WTC11 (cell line): ENCODE data around the gene C10orf90. TPM values are rescaled to one million over a fixed set of nuclear protein-coding genes. Genes with fewer than 3 reads are reported as not detected.

ENCODE experiments used
- ATAC-seq: fragments of 200-7000 bp; cut with Tn5 transposase; 2 replicates; pipeline ENCODE4 v1.10.0; 2021; ENCODE audit warnings: mild to moderate bottlenecking, moderate library complexity
- CTCF ChIA-PET: fragments of 300-600 bp; sonication (Branson Sonifier 250); formaldehyde crosslinking; loops from one replicate; lab custom pipeline; 2021; ENCODE audit warnings: antibody characterized with exemption; lab: Charles Lee
- POLR2A ChIA-PET: fragments of 350-600 bp; sonication (Branson Sonifier 250); formaldehyde crosslinking; loops from one replicate; lab custom pipeline; 2021; ENCODE audit warnings: antibody characterized with exemption; lab: Charles Lee
- DNase-seq: peaks from one replicate; pipeline ENCODE4 v3.0.0; 2021; ENCODE audit warnings: low spot score
- H3K27ac Mint-ChIP-seq: 2 replicates; pipeline ENCODE4 v1.8.0; 2021; ENCODE audit warnings: mixed read lengths
- H3K27me3 Mint-ChIP-seq: 2 replicates; pipeline ENCODE4 v1.8.0; 2021; ENCODE audit warnings: low read depth, mild to moderate bottlenecking, moderate library complexity, mixed read lengths
- H3K36me3 Mint-ChIP-seq: 2 replicates; pipeline ENCODE4 v1.8.0; 2021; ENCODE audit warnings: mixed read lengths
- H3K4me1 Mint-ChIP-seq: 2 replicates; pipeline ENCODE4 v1.8.0; 2022; ENCODE audit warnings: mixed read lengths
- H3K4me3 Mint-ChIP-seq: 2 replicates; pipeline ENCODE4 v1.8.0; 2021; ENCODE audit warnings: mild to moderate bottlenecking, moderate library complexity, mixed read lengths
- H3K9me3 Mint-ChIP-seq: 2 replicates; pipeline ENCODE4 v1.8.0; 2021; ENCODE audit warnings: mixed read lengths
- CTCF ChIP-seq: fragments of 200-600 bp; IDR thresholded peaks from 2 replicates; pipeline ENCODE4 v1.8.0; 2022; ENCODE audit warnings: antibody characterized with exemption
- EMX1 ChIP-seq: fragments of 250-450 bp; sonication (Bioruptor Pico); IDR thresholded peaks from 2 replicates; pipeline ENCODE4 v1.8.0; 2021; ENCODE audit warnings: mild to moderate bottlenecking
- GTF2I ChIP-seq: fragments of 250-450 bp; sonication (Bioruptor Pico); conservative IDR thresholded peaks from 2 replicates; pipeline ENCODE4 v1.4.0; 2021; ENCODE audit warnings: mild to moderate bottlenecking
- NFATC4 ChIP-seq: fragments of 250-450 bp; sonication (Bioruptor Pico); IDR thresholded peaks from 2 replicates; pipeline ENCODE4 v1.9.0; 2021; ENCODE audit warnings: mild to moderate bottlenecking
- NFE2L1 ChIP-seq: sonication (generic); formaldehyde crosslinking; IDR thresholded peaks from 2 replicates; pipeline ENCODE4 v1.8.1; 2023; ENCODE audit warnings: missing genetic modification reagents
- NR2C2 ChIP-seq: sonication (generic); formaldehyde crosslinking; IDR thresholded peaks from 2 replicates; pipeline ENCODE4 v1.8.0; 2022; ENCODE audit warnings: mild to moderate bottlenecking, missing genetic modification reagents
- NR3C1 ChIP-seq: sonication (generic); formaldehyde crosslinking; conservative IDR thresholded peaks from 2 replicates; pipeline ENCODE4 v1.8.1; 2023; ENCODE audit warnings: low read depth, mild to moderate bottlenecking, missing genetic modification reagents
- OVOL2 ChIP-seq: fragments of 250-450 bp; sonication (Bioruptor Pico); IDR thresholded peaks from 2 replicates; pipeline ENCODE4 v1.9.0; 2021; ENCODE audit warnings: mild to moderate bottlenecking, borderline replicate concordance
- SP1 ChIP-seq: sonication (generic); formaldehyde crosslinking; conservative IDR thresholded peaks from 2 replicates; pipeline ENCODE4 v1.8.1; 2022; ENCODE audit warnings: missing genetic modification reagents
- TEAD4 ChIP-seq: sonication (generic); formaldehyde crosslinking; IDR thresholded peaks from 2 replicates; pipeline ENCODE4 v1.8.0; 2022; ENCODE audit warnings: mild to moderate bottlenecking, missing genetic modification reagents
- ZBTB21 ChIP-seq: sonication (generic); formaldehyde crosslinking; IDR thresholded peaks from 2 replicates; pipeline ENCODE4 v1.8.1; 2023; ENCODE audit warnings: mild to moderate bottlenecking, missing genetic modification reagents, borderline replicate concordance
- ZNF121 ChIP-seq: sonication (generic); formaldehyde crosslinking; IDR thresholded peaks from 2 replicates; pipeline ENCODE4 v1.8.0; 2023; ENCODE audit warnings: missing genetic modification reagents
- ZNF263 ChIP-seq: sonication (generic); formaldehyde crosslinking; IDR thresholded peaks from 2 replicates; pipeline ENCODE4 v1.8.1; 2022; ENCODE audit warnings: low read depth, mild to moderate bottlenecking, moderate library complexity, missing genetic modification reagents
- ZNF317 ChIP-seq: sonication (generic); formaldehyde crosslinking; IDR thresholded peaks from 2 replicates; pipeline ENCODE4 v1.8.1; 2023; ENCODE audit warnings: low read depth, mild to moderate bottlenecking, moderate library complexity, missing genetic modification reagents, borderline replicate concordance
- ZNF396 ChIP-seq: fragments of 250-450 bp; sonication (Bioruptor Pico); IDR thresholded peaks from 2 replicates; pipeline ENCODE4 v1.8.0; 2021; ENCODE audit warnings: mild to moderate bottlenecking, moderate library complexity, borderline replicate concordance
- ZNF423 ChIP-seq: fragments of 250-450 bp; sonication (Bioruptor Pico); IDR thresholded peaks from 2 replicates; pipeline ENCODE4 v2.1.2; 2022; ENCODE audit warnings: mild to moderate bottlenecking, moderate library complexity
- ZNF425 ChIP-seq: fragments of 250-450 bp; sonication (Bioruptor Pico); conservative IDR thresholded peaks from 2 replicates; pipeline ENCODE4 v1.9.0; 2021; ENCODE audit warnings: mild to moderate bottlenecking
- ZNF532 ChIP-seq: fragments of 250-450 bp; sonication (Bioruptor Pico); IDR thresholded peaks from 2 replicates; pipeline ENCODE4 v1.9.0; 2021; ENCODE audit warnings: mild to moderate bottlenecking, borderline replicate concordance
- ZSCAN18 ChIP-seq: fragments of 250-450 bp; sonication (Bioruptor Pico); IDR thresholded peaks from 2 replicates; pipeline ENCODE4 v2.1.2; 2022; ENCODE audit warnings: mild to moderate bottlenecking, moderate library complexity
- total RNA-seq: library from RNA; stranded (reverse); gene quantifications from 3 replicates; pipeline ENCODE4 v1.2.3, GENCODE V29; 2021

Gene C10orf90
- total RNA-seq, 1 experiment from 2014 or later, result 0.85 TPM

- Mint-ChIP-seq H3K4me1 (peaks cover 43% of the 10 kb centered on the region), H3K27me3 (peaks cover 3% of the 10 kb centered on the region; the same call in 1 of the 2 replicates), H3K9me3 (peaks cover 36% of the 10 kb centered on the region), H3K36me3 (peaks cover 27% of the 10 kb centered on the region), H3K27ac (no peak overlapping the region), H3K4me3 (no peak overlapping the region)
- TF ChIP-seq ZNF121 (CRISPR knock-in tag) (peak; percentile 72; the same call in 1 of the 2 replicates), ZNF396 (CRISPR knock-in tag) (no peak)
- peak; percentile 87 for ATAC-seq
- POLR2A ChIA-PET, result no interaction called here
- CTCF ChIA-PET, result interaction anchor here (0.7 to 1.6 kb wide), 3 partner anchors 27 to 67 kb away, joined by 3 to 6 read pairs (median 4); no protein-coding TSS in a partner anchor
- peak; percentile 46 for DNase-seq
These were observed 99.6 kb downstream of the C10orf90 start for GRCh38 chr10:126570621-126571602.

GRCh38 chr10:126570245-126570570, 100.3 kb downstream of the C10orf90 start:
- H3K4me1 Mint-ChIP-seq, result peaks cover 43% of the 10 kb centered on the region
- 0 out of 2 replicates have a peak overlapping the region, but pooled peaks have one; percentile 10 for H3K27ac Mint-ChIP-seq
- ChIA-PET CTCF (interaction anchor here (1.1 to 1.6 kb wide), 3 partner anchors 27 to 66 kb away, joined by 4 to 6 read pairs (median 4); no protein-coding TSS in a partner anchor), POLR2A (no interaction called here)
- H3K4me3 Mint-ChIP-seq, result no peak overlapping the region
- ATAC-seq (no peak), DNase-seq (no peak)
- TF ChIP-seq NR3C1, result no peak
- no peak for TF ChIP-seq EMX1
- no peak for TF ChIP-seq NFATC4 (CRISPR knock-in tag)
- no peak for TF ChIP-seq ZNF532
- no peak for TF ChIP-seq ZBTB21 (CRISPR knock-in tag)
- TF ChIP-seq NR2C2 (CRISPR knock-in tag), result no peak
- no peak for TF ChIP-seq ZNF263 (CRISPR knock-in tag)
- TF ChIP-seq CTCF, result no peak
- peaks cover 36% of the 10 kb centered on the region for H3K9me3 Mint-ChIP-seq
- peaks cover 3% of the 10 kb centered on the region for H3K27me3 Mint-ChIP-seq
- peaks cover 27% of the 10 kb centered on the region for H3K36me3 Mint-ChIP-seq

GRCh38 chr10:126569513-126570244, 100.8 kb downstream of the C10orf90 start:
- H3K4me1 Mint-ChIP-seq, result peaks cover 43% of the 10 kb centered on the region
- ATAC-seq (no peak), DNase-seq (no peak)
- CTCF ChIA-PET, result interaction anchor here (1.2 to 1.6 kb wide), 2 partner anchors 30 to 66 kb away, joined by 4 read pairs; no protein-coding TSS in a partner anchor
- H3K27me3 Mint-ChIP-seq, result peaks cover 3% of the 10 kb centered on the region
- POLR2A ChIA-PET, result no interaction called here
- no peak overlapping the region for H3K4me3 Mint-ChIP-seq
- H3K36me3 Mint-ChIP-seq, result peaks cover 22% of the 10 kb centered on the region
- no peak overlapping the region for H3K27ac Mint-ChIP-seq
- peaks cover 30% of the 10 kb centered on the region for H3K9me3 Mint-ChIP-seq
- TF ChIP-seq NFE2L1 (CRISPR knock-in tag), result no peak
- TF ChIP-seq ZNF121 (CRISPR knock-in tag), result no peak
- no peak for TF ChIP-seq GTF2I (CRISPR knock-in tag)
- TF ChIP-seq ZNF317, result no peak
- TF ChIP-seq ZNF425 (CRISPR knock-in tag), result no peak
- TF ChIP-seq ZSCAN18, result no peak
- no peak for TF ChIP-seq ZBTB21 (CRISPR knock-in tag)
- TF ChIP-seq TEAD4 (CRISPR knock-in tag), result no peak
- no peak for TF ChIP-seq ZNF423 (CRISPR knock-in tag)
- TF ChIP-seq SP1 (CRISPR knock-in tag), result no peak
- no peak for TF ChIP-seq OVOL2 (CRISPR knock-in tag)
